NOMO-1 (cell line): ENCODE measurements around the gene SYT8.
"Not testable (repeated sequence)": the region's sequence is repeated elsewhere in the genome, so short reads cannot be mapped to it uniquely, and the experiment has no call there.

Source experiments
- DNase-seq, 2 experiments: peaks; one replicate each; lab custom pipeline; 2025; ENCODE audit not compliant: unreplicated experiment in 2 of 2; lab: John Stamatoyannopoulos, UW

SYT8 gene

DNA sequence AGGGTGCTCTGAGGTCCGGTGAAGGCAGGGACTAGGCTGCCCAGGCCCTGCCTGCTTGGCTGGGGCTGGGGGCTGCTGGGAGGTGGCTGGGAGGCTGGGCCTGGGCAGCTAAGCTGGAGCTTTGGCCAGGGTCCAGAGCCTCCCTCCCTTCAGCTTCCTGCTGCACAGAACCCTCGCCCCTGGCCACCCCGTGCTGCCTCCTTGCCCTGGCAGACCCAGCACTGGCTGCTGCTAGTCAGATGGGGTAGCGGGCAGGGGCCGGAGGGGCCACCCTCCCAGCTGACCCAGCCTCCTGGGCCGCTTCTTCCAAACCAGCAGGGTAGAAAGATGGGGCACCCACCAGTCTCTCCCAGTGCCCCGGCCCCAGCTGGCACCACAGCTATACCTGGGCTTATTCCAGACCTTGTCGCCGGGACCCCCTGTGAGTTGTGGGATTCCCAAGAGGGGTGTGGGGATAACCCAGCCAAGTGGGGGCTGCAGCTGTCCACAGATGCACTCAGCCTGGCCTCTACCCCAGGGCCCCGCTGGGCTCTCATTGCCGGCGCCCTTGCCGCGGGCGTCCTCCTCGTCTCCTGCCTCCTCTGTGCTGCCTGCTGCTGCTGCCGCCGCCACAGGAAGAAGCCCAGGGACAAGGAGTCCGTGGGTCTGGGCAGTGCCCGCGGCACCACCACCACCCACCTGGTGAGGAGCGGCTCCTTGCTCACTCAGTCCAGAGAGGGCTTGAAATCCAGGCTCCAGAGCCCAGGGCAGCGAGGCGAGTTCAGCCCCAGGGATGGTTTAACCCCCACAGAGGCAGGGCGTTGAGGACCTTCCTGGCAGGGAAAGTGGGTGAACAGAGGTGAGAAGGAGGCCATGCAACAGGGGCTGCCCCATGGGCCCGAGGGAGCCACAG lies at the start of gene SYT8:
Gene SYT8, plus strand, starts transcription at position 212 of the 892 bp plus-strand sequence. Its CDS starts 116 bp downstream, at position 328.
- DNase-seq = no peak

- peak; percentile 46 to 51 for DNase-seq
Observed at GRCh38 chr11:1785749-1786413, 48.9 kb upstream of the SYT8 start.

DNA sequence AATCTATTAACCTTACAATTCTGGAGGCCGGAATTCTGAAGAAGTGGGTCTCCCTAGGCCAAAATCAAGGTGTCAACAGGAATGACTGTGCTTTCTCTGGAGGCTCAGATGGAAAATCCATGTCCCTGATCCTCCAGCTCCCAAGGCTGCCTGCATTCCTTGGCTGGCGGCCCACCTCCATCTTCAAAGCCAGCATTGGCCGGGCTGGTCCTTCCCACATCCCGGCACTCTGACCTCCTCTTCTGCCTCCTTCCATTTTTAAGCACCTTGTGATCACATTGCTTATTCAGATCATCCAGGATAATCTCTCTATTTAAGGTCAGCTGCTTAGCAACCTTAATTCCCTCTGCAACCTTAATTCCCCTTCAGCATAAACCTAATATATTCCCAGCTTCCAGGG lies 48.3 kb upstream of the SYT8 start:
- no peak for DNase-seq

DNA sequence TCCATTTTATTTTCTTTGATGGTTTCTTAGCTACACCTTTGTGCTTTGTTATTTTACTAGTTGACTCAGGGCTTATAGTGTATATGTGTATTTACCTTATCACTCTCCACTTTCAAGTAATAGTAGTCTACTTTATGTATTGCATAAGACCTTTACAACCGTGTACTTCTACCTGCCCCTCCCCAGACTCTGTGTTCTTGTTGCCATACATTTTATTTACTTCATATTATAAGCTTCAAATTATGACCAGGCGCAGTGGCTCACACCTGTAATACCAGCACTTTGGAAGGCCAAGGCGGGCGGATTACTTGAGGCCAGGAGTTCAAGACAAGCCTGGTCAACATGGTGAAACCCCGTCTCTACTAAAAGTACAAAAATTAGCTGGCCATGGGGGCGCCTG lies 42.9 kb upstream of the SYT8 start:
- DNase-seq = no peak

GRCh38 chr11:1792461-1792860 lies 42.3 kb upstream of the SYT8 start:
- peak; percentile 41 to 60 for DNase-seq

GRCh38 chr11:1793081-1793480 lies 41.7 kb upstream of the SYT8 start:
- no peak for DNase-seq

DNA sequence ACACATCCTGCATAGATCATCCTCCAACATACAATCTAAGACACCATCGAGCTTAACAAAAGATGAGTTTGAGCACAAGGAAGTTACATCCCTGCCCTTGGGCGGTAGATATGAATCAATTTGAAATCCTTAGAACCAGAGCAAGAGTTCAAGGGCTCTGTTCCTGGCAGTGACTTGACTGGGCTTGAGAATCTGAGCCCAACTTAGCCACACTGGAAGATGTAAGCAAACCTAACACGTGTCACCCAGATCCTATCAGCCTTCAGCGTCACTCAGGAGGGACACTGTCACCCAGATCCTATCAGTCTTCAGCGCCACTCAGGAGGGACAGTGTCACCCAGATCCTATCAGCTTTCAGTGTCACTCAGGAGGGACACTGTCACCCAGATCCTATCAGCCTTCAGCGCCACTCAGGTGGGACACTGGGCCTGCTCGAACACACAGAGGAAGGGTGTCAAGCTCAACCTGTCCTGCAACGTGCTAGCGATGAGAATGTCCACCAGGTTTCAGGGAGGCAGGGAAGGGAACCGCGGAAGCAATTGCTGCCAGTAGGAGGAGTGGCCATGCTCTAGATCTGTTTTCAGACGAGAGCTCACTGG lies 38.3 kb upstream of the SYT8 start:
- no peak for DNase-seq

GRCh38 chr11:1797391-1798125 lies 37.2 kb upstream of the SYT8 start:
- no peak for DNase-seq

DNA sequence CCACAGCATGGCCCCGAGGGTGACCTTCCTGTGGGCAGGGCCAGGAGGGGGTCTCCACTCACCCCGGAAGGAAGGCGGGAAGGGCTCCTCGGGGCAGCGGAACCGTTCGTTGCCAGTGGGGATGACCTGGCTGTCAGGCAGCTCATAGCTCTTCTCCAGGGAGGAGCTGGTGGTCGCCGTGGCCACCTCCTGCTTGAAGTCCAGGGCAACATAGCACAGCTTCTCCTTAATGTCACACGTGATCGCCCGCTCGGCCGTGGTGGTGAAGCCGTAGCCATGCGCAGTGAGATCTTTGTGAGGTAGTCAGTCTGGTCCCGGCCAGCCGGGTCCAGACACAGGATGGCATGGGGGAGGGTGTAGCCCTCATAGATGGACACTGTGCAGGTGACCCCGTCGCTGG lies 31.5 kb upstream of the SYT8 start:
- no peak for DNase-seq

DNA sequence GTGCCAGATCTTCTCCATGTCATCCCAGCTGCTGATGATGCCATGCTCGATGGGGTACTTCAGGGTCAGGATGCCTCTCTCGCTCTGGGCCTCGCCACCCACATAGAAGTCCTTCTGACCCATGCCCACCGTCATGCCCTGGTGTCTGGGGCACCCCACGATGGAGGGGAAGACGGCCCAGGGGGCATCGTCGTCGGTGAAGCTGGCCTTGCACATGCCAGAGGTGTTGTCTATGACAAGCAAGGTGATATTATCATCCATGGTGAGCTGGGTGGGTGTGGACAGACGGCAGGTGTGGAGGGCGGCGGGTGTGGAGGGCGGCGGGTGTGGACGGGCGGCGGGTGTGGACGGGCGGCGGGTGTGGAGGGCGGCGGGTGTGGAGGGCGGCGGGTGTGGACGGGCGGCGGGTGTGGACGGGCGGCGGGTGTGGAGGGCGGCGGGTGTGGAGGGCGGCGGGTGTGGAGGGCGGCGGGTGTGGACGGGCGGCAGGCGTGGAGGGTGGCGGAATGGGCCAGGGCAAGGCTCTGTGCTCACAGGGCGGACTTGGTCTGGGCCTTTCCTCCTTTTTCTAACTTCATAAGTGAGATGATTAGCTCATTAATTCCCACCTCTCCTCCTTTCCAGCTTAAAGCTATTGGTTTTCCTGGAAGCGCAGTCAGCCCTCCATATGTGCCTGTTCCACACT lies 30.8 kb upstream of the SYT8 start:
- DNase-seq = not testable (repeated sequence)

- DNase-seq = no peak
Observed at GRCh38 chr11:1805525-1805924, 29.3 kb upstream of the SYT8 start.

DNA sequence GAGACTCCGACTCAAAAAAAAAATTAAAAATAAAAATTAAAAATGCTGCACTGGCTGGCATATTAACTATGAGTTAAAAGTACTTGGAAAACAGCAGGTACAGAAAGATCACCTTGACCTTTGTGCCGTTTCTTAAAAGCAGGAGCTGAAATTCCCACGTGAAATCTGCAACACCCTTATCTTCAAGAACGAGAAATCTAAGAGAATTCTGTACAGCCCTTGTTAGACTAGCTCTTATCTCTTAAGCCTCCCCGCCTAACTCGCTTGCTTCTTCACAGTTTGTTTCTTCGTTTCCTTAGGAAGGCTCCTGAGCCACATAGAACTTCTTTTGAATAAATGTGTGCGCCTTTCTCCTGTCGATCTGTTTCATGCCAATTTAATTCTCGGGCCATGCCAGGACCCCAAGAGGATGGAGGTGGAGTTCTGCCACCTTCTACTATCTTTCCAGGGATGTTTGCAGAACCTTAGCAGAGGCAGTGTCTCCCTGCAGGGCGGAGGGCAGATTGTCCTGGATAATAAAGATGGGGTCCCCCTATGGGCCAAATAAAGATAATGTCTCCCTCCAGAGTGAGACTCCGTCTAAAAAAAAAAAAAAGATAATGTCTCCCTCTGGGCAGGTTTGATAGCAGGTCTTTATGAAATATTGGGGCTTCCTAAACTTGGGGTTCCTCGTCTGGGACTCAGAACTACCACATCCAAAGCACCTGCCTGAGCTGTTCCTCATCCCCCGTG lies 27.4 kb upstream of the SYT8 start:
- DNase-seq = no peak

DNA sequence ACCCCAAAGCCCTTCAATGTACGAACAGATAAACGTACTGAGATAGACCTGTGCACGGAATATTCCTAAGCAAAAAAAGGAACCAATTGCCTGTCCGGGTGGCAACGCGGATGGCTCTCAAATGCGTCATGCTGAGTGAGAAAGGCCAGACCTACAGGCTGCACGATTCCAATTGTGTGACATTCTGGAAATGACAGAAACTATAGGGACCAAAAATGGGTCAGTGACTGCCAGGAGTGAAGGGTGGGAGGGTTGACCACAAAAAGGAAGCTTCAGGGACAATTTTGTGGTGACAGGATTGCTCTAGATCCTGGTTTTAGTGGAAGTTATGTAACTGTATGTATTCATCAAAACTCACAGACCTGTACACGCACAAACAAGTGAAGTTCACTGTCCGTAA lies 24.0 kb upstream of the SYT8 start:
- DNase-seq = peak; percentile 77 to 83

- DNase-seq = no peak
Observed at GRCh38 chr11:1812274-1812673, 22.5 kb upstream of the SYT8 start.

DNA sequence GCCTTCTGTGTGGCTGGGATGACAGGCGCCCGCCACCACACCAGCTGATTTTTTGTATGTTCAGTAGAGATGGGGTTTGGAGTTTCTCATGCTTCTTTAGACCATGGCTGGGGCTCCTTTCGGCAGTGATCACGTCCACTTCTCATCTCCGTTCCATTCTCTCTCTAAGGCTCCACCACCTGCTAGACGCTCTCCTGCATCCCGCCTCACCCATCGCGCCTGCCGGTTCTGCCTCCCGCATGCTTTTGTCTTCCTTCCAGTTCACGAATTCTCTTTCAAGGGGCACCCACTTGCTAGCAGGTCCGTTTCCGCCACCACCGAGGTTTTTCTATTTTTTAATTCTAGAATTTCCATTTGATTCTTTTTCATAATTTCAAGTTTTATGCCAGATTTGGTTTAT lies 22.0 kb upstream of the SYT8 start:
- DNase-seq = no peak

GRCh38 chr11:1813356-1813755 lies 21.4 kb upstream of the SYT8 start:
- DNase-seq = not testable (repeated sequence)

DNA sequence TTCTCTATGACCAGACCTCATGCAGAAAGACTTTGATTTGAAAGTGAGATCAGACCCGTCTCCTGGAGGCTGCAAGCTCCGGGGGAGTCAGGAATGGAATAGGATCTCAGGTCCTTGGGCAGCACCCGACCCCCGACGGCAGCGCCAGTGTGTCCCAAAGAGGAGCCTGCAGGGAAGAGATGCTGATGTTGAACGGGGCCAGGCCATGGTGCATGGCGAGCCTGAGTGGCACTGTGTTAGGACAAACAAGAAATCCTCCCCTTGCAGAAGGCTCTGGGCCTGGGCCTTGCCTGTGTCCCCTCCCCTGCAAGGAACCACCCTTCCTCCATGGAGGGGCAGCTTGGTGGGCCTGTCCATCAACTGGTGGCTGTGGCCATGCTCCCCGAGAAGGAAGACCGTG lies 20.1 kb upstream of the SYT8 start:
- DNase-seq = no peak

DNA sequence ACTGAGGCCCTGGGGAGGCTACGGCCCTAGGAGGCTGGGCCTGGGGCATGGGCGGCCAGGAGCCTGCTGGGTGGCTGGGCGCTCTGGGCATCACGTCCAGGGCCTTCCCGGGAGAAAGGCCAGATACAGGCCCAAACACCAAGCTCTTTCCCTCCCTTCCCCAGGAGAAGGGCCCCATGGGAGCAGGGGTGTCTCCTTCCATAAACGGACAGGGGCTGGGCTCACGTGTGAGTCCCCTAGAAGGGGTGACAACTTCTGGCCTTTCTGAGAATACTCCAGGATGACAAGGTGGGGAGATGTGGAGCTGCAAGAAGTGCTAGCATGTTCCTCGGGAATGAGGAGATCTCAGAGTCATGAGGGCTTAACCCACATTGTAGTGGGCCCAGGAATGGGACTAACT lies 19.5 kb upstream of the SYT8 start:
- no peak for DNase-seq

GRCh38 chr11:1815751-1816150 lies 19.0 kb upstream of the SYT8 start:
- no peak for DNase-seq

GRCh38 chr11:1817000-1817399 lies 17.8 kb upstream of the SYT8 start:
- DNase-seq = no peak
